HCT116 (cell line): ENCODE data around the gene CSGALNACT2.

Source experiments
- CBX3 ChIP-seq: IDR thresholded peaks from 2 replicates; pipeline ENCODE4 v1.6.1; 2012; ENCODE audit warnings: low read depth
- CEBPB ChIP-seq: IDR thresholded peaks from 2 replicates; pipeline ENCODE4 v1.6.1; 2012; ENCODE audit warnings: low read depth
- ELF1 ChIP-seq: IDR thresholded peaks from 2 replicates; pipeline ENCODE4 v1.6.1; 2012; ENCODE audit warnings: low read depth, borderline replicate concordance
- EZH2 ChIP-seq: fragments of 200-600 bp; sonication (generic); IDR thresholded peaks from 2 replicates; pipeline ENCODE4 v1.6.1; 2017; ENCODE audit warnings: antibody characterized with exemption, mixed run types
- EZH2phosphoT487 ChIP-seq: fragments of 200-600 bp; IDR thresholded peaks from 2 replicates; pipeline ENCODE4 v1.6.1; 2018; ENCODE audit warnings: antibody characterized with exemption, borderline replicate concordance
- POLR2A ChIP-seq: IDR thresholded peaks from 2 replicates; pipeline ENCODE4 v1.7.0; 2011; ENCODE audit warnings: borderline replicate concordance; ENCODE audit not compliant: insufficient read depth, insufficient read length; ENCODE audit errors: extremely low read depth
- POLR2AphosphoS5 ChIP-seq: IDR thresholded peaks from 2 replicates; pipeline ENCODE4 v1.6.1; 2011; ENCODE audit warnings: mild to moderate bottlenecking, low read depth, low read length, moderate library complexity
- SIN3A ChIP-seq: IDR thresholded peaks from 2 replicates; pipeline ENCODE4 v1.6.1; 2012; ENCODE audit warnings: low read depth
- SP1 ChIP-seq: IDR thresholded peaks from 2 replicates; pipeline ENCODE4 v1.6.1; 2012; ENCODE audit warnings: low read depth
- TCF7L2 ChIP-seq: IDR thresholded peaks from 2 replicates; pipeline ENCODE4 v1.7.0; 2011; ENCODE audit warnings: borderline replicate concordance, inconsistent platforms; ENCODE audit not compliant: insufficient read depth, insufficient read length; ENCODE audit errors: extremely low read depth
- ZFX ChIP-seq: fragments of 450-650 bp; IDR thresholded peaks from 2 replicates; pipeline ENCODE4 v1.6.1; 2017
- TF ChIP-seq, protein P1 (sequence below), 3 experiments: fragments of 200-600 bp in 1 of 3; sonication (generic) in 1 of 3; IDR thresholded peaks in 2 of 3; conservative IDR thresholded peaks in 1 of 3; 2 replicates each; pipeline ENCODE4 v1.5.1; 2012 to 2017; ENCODE audit warnings: low read depth in 2 of 3, low read length in 2 of 3, antibody characterized with exemption in 1 of 3, borderline replicate concordance in 1 of 3, control low read depth in 1 of 3, mild to moderate bottlenecking in 1 of 3, mixed read lengths in 1 of 3, mixed run types in 1 of 3, moderate library complexity in 1 of 3; ENCODE audit not compliant: insufficient read depth in 1 of 3
- TF ChIP-seq, protein P2 (sequence below): IDR thresholded peaks from 2 replicates; pipeline ENCODE4 v1.6.1; 2012
- TF ChIP-seq, protein P3 (sequence below): IDR thresholded peaks from 2 replicates; pipeline ENCODE4 v1.6.1; 2011; ENCODE audit warnings: mild to moderate bottlenecking, low read length, moderate library complexity; ENCODE audit not compliant: insufficient replicate concordance; ENCODE audit errors: extremely low read depth

DNA sequence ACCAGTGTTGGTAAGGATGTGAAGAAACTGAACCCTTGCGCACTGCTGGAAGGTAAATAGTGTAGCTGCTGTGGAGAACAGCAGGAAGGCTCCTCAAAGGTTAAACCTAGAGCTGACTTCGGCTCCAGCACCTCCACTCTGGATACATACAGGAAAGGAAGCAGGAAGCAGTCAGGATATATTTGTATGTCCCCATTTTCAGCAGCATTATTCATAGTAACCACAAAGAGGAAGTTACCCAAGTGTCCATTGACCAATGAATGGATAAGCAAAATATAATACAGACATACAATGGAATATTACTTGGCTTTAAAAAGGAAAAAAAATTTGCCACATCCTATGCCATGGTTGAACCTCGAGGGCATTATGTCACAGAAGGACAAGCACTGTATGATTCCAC, 46.4 kb upstream of the CSGALNACT2 start:
- TF ChIP-seq, protein P1, sequence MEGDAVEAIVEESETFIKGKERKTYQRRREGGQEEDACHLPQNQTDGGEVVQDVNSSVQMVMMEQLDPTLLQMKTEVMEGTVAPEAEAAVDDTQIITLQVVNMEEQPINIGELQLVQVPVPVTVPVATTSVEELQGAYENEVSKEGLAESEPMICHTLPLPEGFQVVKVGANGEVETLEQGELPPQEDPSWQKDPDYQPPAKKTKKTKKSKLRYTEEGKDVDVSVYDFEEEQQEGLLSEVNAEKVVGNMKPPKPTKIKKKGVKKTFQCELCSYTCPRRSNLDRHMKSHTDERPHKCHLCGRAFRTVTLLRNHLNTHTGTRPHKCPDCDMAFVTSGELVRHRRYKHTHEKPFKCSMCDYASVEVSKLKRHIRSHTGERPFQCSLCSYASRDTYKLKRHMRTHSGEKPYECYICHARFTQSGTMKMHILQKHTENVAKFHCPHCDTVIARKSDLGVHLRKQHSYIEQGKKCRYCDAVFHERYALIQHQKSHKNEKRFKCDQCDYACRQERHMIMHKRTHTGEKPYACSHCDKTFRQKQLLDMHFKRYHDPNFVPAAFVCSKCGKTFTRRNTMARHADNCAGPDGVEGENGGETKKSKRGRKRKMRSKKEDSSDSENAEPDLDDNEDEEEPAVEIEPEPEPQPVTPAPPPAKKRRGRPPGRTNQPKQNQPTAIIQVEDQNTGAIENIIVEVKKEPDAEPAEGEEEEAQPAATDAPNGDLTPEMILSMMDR (IDR thresholded peaks at IDR 0.05 in 2 of 3, conservative IDR thresholded peaks at IDR 0.05 in 1 of 3; ENCODE audit: borderline replicate concordance in 1 of 3, insufficient read depth in 1 of 3, low read depth in 2 of 3, low read length in 2 of 3) = no peak
- TF ChIP-seq EZH2phosphoT487 = no peak
- TF ChIP-seq POLR2AphosphoS5 = no peak
- TF ChIP-seq TCF7L2 = no peak
- no peak for TF ChIP-seq EZH2
- TF ChIP-seq ZFX = no peak
- TF ChIP-seq ELF1 = no peak
- no peak for TF ChIP-seq POLR2A
- TF ChIP-seq CBX3 = no peak
- TF ChIP-seq, protein P2, sequence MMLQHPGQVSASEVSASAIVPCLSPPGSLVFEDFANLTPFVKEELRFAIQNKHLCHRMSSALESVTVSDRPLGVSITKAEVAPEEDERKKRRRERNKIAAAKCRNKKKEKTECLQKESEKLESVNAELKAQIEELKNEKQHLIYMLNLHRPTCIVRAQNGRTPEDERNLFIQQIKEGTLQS = no peak
- no peak for TF ChIP-seq SIN3A
- TF ChIP-seq, protein P3, sequence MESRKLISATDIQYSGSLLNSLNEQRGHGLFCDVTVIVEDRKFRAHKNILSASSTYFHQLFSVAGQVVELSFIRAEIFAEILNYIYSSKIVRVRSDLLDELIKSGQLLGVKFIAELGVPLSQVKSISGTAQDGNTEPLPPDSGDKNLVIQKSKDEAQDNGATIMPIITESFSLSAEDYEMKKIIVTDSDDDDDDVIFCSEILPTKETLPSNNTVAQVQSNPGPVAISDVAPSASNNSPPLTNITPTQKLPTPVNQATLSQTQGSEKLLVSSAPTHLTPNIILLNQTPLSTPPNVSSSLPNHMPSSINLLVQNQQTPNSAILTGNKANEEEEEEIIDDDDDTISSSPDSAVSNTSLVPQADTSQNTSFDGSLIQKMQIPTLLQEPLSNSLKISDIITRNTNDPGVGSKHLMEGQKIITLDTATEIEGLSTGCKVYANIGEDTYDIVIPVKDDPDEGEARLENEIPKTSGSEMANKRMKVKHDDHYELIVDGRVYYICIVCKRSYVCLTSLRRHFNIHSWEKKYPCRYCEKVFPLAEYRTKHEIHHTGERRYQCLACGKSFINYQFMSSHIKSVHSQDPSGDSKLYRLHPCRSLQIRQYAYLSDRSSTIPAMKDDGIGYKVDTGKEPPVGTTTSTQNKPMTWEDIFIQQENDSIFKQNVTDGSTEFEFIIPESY = no peak
- no peak for TF ChIP-seq SP1
- no peak for TF ChIP-seq CEBPB
